Kidney tubule cell (primary cell): ENCODE measurements around the gene LPP.
"Not testable (repeated sequence)": the region's sequence is repeated elsewhere in the genome, so short reads cannot be mapped to it uniquely, and the experiment has no call there.

Source experiments
- DNase-seq: peaks from one replicate; pipeline ENCODE4 v3.0.0-alpha.2; 2018; ENCODE audit warnings: low spot score

The LPP gene

DNA sequence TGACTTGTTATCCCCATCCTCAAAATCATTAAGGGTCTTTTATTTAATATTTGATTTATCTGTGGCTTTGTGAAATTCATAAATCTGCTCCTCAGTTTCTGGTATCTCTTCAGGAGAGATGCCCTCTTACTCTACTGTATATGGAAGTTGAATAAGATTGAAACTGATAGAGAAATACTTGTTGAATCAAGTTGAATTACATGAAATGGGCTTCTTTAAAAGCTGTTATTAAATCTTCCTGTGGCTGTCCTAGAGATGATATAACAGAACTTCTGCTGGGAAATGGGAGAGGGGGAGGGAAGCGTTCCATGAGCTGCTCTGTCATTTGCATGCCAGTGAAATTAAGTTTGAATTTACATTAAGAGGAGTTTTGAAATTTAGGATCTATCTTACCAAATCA is 523.4 kb downstream of the LPP start:
- no peak for DNase-seq

DNA sequence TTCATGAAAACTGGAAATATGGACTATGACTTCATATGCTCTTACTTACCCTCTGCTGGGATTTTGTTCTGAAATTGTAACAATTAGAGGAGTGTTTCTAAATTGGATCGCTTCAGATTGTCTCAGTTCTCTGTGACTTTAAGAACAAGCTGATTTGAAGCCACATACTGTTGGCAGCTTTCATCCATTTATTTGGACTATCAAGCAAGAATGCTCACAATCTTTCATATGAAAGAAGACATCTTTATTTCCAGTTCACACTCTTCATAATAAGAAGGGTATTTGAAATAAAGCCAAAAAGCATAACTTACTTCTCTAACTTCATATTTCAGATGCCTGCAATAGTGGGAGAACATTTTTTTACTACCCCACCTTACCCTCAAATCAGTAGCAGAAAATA is 526.2 kb downstream of the LPP start:
- DNase-seq, result no peak

DNA sequence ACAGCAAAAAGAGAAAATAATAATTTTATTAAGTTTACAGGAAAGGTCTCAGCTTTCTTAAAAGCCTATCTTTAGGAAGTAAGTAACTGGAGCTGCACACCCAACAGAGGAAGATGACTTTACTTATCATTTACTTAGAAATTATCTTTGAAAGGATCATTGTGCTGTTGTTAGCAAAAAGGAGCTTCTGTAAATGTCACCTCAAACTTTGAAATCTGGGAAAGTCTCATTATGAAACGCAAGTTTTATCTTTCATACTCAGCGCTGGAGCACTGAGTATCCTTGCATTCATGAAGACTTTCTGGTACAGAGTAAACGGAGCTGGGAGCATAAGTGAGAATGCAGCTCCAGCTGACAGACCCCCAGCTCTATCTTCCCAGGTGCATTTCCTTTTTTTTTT is 526.6 kb downstream of the LPP start:
- no peak for DNase-seq

DNA sequence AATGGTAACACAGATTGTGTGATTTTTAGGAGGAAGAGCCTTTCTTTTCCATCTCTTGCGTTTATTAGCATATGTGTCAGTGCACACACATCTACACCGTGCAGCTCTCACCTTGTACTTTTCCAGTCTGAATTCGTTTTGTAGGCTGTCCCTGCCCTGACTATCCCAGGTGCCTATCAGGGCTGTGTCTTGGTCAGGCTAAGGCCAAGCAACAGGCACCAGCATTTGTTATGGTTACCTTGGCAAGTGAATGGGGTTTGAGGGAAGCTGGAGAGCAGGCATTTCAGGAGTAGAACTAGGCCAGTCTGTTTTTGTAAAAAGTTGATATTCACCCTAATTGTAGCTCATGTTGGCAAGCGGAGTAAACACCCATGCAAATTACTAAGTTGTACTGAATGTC is 528.4 kb downstream of the LPP start:
- no peak for DNase-seq

DNA sequence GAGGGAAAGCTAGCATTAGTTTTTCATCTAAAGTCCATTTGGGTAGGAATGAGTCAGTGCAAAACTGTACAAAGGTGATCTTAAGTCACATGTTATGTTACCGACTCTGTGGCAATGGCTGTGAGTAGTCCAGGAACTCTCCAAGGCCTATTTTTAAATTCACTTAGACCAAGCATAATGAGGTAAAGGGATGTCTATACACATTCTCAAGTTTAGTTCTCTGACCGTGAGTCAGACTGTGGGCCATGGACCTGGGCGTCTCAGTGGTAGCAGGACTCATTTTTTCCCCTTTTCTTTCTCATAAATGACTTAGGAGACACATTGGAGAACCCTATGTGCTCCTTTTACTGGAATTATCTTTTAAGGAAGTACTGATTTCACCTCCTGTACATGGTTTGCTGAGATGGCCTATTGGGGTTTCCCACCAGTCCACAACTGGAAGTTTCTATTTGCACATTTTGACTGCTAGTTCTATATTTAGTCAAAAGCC is 529.1 kb downstream of the LPP start:
- DNase-seq, result peak; percentile 95

DNA sequence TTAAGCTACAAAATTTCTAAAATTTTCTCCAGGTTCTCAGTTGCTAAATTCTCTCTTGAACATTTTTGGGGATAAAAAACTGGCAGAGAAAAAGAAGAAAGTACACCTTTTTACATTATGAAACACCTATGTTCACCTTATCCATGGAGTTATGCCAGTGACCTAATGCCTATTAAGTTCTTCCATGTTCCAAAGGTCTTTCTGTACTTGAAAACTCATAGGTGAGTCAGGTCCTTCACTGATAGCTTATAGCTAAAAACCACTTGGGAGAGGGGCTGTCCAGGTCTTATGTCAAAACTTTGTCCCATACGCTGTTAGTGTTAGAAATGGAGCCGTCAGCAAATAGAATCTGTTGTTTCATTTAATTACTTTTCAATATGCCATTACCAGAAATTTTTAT is 530.3 kb downstream of the LPP start:
- DNase-seq, result no peak

DNA sequence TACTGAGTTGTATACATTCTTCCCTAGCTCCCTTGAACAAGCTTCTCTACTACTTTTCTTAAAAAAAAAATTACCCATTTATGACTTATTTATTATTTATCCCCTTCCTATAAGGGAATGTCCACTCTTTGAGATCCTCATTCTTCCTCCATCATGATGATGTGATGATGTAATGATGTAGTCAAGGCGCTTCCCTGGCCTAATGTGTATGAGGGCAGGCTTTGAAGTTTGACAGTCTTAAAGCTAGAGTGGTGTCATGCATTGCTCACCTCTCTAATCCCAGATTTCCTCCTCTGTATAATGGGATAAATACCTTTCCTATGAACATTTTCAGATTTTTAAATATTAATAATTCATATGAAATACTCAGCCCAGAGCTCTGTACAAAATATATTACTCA is 531.8 kb downstream of the LPP start:
- no peak for DNase-seq

DNA sequence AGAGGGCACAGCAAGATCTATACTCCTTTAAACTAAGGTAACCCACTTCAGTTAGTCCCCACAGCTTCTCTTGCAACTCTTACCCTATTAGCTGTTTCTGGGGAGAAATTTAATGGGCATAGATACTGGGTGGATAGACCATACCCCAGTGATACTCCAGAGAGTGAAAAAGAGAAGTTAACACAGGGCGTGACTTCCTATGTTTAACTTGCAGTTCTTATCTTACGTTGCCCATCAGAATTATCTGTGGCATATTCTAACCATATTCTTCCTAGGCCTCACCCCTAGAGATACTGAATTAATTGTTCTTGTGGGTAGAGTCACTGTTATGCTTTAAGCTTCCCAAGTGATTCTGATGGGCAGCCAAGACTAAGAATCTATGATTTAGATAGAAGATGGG is 532.4 kb downstream of the LPP start:
- DNase-seq, result no peak

DNA sequence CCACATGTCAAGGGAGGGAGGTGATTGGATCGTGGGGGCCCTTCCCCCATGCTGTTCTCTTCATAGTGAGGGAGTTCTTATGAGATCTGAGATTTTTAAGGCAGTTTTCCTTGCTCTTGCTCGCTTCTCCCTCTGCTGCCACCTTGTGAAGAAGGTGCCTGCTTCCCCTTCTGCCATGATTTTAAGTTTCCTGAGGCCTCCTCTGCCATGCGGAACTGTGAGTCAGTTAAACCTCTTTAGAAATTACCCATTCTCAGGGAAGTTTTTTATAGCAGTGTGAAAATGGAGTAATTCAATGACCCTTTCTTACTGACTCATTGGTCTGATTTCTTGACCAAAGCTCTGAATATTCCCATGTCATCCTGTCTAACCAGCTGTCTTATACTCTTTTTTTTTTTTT is 533.4 kb downstream of the LPP start:
- peak; percentile 96 for DNase-seq

DNA sequence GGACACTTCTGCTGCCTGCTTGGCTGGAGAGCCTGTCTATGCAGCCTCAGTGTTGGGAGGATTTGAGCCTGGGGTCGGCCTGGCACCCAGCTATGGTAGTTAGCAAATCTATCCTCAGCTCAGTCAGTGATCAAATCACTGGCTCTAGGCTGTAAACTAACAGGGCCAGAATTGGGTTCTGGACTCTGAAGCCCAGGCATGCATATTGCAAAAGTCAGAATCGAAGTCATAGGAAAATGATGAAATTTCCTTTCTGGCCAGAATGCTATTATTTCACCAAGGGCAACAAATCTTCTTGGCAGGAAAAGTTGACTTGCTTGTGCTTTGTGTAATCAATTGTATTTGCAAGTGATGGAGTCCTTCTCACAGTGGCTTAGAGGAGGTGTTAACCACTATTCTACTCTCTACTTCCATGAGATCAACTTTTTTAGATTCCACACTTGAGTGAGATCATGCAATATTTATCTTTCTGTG is 535.2 kb downstream of the LPP start:
- DNase-seq, result no peak

DNA sequence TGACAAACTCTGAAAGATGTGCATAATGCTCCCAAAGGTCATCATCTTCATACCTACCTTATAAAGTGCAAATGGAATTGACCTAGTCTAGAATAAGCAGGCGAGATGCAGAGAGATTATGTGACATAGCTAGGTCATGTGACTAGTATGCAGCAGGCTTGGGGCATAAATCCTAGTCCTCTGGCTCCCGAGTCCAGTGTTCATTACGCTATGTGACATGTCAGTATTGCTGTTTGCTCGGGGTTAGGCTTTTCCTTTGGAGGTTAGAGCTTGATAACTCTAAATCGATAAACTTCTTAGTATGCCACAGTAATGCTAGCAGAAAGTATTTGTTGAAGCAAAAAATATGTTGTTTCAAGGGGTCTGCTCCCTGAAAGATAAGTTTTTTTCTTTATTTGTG is 536.1 kb downstream of the LPP start:
- DNase-seq, result no peak

DNA sequence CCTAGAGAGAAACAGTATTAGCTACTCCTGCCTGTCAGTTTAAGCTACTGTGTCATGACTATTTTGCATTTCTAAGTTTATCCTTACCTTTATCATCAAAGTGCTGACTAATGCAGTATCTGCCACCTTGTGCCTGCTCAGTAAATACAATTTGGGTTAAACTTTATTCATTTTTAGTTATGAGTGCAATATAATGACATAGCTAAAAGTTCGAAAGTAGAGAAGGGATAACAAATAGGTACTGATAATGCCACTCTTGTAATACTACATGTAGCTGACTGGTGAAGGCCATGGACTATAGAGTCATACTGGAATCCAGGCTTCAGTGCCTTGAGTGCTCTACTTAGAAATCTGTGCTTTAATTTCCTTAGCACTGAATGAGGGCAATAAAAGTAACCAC is 537.0 kb downstream of the LPP start:
- DNase-seq, result no peak

DNA sequence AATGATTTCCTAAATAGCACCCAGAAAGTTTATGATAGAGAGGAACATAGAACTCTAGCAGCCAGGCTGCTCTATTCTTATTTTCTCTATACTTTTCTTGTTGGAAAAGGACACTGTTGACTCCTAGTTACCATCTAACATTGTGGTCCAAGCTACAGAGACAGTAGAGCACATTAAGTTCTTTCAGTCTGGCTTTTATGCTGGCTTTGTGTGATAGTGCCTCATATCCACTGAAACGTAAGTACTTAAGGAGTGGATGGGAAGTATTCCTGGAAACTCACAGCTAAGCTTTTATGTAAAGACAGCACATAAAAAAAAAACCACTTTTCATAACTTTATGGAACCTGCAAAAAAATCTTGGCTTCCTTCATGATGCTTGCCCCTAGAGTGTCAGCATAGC is 537.7 kb downstream of the LPP start:
- no peak for DNase-seq

DNA sequence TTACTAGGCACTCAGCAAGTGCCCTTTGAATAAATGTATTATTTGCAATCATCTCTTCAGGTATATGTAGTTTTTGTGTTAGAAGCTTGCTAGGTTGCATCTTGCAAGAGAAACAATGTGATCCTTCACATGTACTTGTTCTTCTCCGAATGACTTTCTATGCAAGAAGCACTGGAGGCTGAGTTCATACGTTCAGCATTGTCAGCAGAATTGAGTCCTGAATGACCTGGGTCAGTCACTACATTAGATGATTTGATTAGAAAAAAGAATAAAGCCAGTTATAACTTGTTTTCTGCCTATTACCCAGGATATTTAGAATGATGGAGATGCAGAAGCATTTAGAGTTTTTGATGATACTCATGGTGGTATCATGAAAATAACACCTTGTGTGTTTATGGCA is 538.7 kb downstream of the LPP start:
- DNase-seq, result no peak

DNA sequence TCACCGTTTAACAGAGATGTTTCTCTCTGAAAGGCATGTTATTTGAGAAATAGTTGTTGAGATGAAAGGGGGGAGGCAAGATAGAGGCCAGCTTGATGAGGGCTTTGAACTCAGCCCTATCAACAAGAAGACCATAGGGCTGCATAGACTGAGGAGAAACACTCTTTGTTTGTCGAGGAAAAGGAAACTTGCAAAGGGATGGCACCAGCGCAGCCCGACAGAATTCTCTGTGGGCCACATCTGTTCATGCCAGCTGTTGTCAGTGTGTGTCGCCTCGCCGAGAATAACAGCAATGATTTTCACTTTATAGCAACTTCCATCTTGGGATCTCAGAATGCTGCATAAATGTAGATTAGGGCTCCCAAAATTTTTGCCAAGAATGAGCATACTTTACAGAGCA is 539.5 kb downstream of the LPP start:
- DNase-seq, result no peak

DNA sequence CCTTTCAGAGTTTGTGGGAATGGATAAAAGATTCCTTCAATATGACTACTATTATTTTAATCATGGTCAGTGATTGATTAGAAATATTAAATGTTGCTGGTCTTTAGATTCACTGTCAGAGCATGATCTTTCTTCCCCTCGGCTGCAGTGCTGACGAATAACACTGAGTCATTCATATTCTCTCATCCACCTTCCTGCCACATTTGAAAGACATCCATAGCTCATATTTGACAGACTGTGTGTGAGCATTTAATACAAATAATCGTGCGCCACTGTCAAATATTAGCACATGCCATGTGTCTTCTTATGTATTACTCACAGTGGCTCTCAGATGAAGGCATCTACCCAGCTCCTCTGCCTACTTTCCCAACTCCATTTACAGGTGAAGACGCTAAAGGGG is 541.3 kb downstream of the LPP start:
- DNase-seq, result no peak

DNA sequence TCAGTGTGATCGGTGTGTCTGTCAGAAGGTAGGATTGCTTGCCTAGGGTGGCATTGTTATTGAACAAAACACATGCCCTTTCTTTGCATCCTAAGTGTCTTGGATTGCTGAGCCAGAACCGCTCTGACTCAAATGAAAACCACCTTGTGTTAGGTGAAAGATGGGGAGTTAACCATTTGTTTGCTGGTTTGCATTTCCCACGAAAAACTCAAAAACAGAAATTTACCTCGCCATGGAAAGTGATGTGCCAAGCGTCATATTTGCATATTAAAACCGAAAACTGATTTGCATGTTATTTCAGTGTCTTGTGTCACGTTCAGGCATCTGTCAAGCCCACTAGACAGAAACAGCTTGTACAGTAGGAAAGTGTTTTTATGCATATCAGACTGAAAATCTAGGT is 543.2 kb downstream of the LPP start:
- DNase-seq, result peak; percentile 33

DNA sequence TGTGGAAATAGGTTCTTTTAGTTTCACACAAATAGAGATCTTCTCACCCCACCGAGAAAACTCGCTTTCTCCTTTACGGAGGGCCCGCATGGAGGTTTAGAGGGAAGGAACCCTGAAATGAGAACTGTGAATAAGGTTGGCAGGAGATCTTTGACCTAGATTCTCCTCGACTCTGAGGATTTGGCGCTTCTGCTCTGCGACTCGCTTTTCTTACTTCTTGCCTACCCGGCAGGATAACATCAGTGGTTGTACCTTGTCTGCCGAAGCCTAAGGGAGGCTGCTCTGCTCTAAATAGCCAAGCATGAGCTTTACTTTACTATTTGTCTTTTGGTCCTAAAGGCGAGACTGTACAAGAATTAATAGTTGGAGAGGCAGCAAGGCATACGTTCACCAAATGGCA is 544.5 kb downstream of the LPP start:
- no peak for DNase-seq

DNA sequence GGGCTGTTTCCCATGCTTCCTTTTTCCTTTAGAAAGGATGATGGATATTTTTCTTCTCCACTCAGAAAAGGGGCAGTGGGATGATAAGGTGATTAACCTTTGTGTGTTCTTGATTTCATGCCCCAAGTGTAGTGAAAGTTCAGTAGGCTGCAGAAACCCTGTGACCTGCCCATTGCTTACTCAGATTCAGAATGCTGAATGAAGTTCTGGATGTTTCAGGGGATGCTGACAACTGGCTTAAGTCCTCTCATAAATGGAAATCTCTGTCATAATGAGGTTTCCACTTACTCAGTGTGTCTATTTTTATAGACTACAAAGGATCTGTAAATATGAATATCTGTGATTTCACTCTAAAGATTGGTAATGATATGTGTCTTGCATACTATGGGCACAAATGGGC is 546.5 kb downstream of the LPP start:
- DNase-seq, result no peak

DNA sequence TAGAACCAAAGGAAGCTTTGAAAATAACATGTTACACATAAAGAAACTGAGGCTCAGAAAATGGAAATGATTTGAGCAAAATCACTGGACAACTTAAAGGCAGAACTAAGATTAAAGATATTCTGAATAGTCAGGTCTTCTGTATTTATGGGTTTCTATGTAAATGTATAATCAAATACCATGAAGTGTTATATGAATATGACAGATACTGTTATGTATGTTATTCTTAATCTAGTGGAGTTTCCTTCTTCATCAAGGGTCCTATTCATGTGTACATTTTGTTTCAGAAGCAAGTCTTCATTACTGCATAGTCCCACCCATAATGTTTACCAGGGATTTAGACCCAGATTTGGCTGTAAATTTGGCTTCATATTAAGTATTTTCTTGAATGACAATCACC is 547.0 kb downstream of the LPP start:
- no peak for DNase-seq

DNA sequence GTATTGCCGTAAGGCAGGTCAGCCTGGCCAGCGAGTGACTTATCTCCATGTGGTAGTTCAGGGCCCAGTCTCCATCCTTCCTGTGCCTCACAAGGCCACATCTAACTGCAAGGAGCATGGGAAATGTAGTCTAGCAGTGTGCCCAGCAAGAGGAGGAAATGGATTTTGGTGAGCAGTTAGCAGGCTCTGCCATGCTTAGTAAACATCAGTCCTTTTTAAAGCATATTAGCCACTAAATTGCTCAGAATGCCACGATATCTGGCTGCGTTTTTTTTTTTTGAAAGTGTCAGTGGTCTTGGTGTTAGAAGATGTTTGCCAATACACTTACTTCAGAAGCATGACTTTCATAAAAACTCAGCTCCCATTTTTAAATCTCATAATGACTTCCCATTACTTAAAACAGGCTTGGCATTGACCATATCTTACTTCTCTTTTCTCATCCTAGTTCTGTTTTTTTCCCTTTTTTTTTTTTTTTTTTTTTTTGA is 547.6 kb downstream of the LPP start:
- no peak for DNase-seq

DNA sequence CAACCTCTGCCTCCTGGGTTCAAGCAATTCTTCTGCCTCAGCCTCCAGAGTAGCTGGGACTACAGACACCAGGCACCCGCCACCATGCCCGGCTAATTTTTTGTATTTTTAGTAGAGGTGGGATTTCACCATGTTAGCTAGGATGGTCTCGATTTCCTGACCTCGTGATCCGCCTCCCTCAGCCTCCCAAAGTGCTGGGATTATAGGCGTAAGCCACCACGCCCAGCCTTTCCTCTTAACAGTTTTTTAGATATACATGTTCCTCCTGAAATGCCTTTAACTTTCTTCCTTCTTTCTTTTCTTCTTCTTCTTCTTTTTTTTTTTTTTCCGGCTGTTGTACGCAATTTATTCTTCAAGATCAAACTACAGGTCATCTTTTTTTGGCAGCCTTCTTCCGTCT is 548.1 kb downstream of the LPP start:
- not testable (repeated sequence) for DNase-seq

DNA sequence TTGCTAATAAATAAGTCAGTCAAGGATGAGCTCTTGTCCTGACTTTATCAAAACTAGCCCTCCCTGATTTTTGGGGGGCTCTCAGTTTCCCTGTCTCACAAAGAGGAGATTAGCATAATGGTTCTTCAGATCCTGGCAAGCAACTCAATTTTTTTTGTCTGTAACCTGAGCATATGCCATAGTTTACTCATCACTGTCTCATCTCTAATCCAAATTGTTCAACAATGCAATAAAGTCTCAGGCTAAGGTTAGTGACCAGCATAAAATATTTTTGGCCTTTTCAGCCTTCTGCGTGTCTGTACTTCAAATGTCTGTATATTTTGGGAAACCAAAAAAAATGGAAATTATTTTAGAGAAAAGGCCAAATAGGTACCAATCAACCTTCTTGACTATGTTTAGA is 552.2 kb downstream of the LPP start:
- no peak for DNase-seq

DNA sequence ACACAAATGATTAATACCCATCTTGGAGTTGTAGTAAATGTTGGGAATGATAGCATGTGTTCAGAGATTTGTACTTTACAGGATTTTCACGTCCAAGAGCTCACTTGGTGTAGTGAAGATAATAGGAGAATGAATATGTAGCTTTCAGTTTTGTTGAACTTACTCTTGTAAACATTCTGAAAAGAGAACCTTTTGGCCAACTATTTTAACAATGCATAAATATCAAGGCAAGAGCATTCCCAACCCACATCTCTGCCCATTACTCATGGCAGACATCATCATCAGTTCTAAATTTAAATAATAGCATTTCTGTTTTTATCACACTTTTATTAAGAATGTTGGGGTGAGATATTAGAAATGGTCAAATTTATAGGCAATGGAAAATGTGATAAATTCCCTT is 552.6 kb downstream of the LPP start:
- DNase-seq, result no peak
